Stimulated activated CD8-positive, alpha-beta memory T cell treated with anti-CD3 and anti-CD28 coated beads, Interleukin-15, amount 100 ng/mL, for 1 hour (primary cell): ENCODE measurements around the gene EXOSC7.

Experiments
- DNase-seq: peaks from one replicate; pipeline ENCODE4 v3.0.0-alpha.2; 2020; ENCODE audit warnings: low read depth

EXOSC7 gene

GRCh38 chr3:44993471-44994205 is 17.6 kb downstream of the EXOSC7 start:
- no peak for DNase-seq

DNA sequence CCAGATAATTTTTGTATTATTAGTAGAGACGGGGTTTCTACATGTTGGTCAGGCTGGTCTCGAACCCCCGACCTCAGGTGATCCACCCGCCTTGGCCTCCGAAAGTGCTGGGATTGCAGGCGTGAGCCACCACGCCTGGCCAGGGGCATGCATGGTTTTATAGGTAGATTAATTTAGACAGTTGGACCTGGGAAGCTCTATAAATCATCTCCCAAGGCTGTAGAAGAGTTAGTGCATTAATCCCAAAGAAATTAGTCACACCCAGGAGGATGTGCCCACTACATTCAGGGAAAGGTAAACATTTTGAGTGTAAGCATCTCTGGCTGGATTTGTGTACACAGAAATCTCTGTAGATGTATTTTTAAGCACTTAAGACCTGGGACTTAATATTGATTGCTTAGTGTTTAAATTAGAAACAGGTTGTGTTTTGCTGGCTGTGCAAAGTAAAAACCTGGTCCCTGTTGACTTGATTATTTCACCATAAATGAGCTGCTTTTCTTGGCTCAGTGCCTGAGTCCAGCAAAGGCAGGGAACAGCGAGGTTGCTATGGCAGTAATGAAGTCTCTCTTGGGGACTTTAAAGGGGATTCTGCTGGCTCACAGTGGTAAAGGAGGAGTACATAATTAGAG is 19.2 kb downstream of the EXOSC7 start:
- DNase-seq = no peak

- no peak for DNase-seq
These were observed 20.5 kb downstream of the EXOSC7 start for GRCh38 chr3:44996556-44996969.

GRCh38 chr3:44999782-45000181 is 23.7 kb downstream of the EXOSC7 start:
- DNase-seq = no peak

GRCh38 chr3:45000823-45001222 is 24.8 kb downstream of the EXOSC7 start:
- DNase-seq = no peak

- no peak for DNase-seq
These were observed 25.7 kb downstream of the EXOSC7 start for GRCh38 chr3:45001738-45002137.

GRCh38 chr3:45002139-45002660 is 26.2 kb downstream of the EXOSC7 start:
- no peak for DNase-seq

DNA sequence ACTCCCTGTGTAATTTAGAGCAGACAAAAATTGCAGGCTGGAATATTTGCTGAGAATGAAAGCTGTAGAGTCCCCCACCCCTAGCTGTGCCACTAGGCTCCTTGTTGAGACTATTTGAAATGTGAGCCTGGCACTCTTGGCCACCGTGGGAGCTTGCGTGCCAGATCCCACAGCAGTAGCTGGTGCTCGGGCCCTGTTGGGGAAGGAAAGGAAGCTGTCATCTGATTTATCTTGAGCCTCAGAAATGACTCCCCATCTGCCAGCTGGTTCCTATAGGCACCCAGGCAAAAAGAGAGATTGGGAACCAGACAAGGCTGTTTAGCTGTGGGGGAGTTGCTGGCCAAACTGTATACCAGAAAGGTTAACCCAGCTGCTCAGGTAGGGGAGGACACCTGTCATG is 26.7 kb downstream of the EXOSC7 start:
- no peak for DNase-seq

DNA sequence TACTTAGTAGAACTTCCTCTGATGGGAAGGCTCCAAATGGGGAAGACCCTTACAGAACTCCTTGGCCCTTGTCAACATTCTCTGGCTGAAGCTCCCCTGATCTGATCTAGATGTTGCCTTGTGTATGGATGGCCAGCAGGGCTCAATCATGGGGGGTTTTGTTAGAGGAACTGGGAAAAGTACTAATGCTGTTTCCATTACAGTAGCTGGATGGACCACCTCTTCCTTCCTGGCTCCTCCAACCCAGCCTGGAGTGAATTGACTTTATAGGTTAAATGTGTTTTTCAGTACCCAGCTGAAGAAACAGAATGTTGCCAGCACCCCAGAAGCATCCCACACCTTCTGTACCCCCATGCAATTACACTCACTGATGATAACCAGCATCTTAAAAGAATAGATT is 27.4 kb downstream of the EXOSC7 start:
- DNase-seq = no peak

- no peak for DNase-seq
These were observed 27.8 kb downstream of the EXOSC7 start for GRCh38 chr3:45003859-45004258.

DNA sequence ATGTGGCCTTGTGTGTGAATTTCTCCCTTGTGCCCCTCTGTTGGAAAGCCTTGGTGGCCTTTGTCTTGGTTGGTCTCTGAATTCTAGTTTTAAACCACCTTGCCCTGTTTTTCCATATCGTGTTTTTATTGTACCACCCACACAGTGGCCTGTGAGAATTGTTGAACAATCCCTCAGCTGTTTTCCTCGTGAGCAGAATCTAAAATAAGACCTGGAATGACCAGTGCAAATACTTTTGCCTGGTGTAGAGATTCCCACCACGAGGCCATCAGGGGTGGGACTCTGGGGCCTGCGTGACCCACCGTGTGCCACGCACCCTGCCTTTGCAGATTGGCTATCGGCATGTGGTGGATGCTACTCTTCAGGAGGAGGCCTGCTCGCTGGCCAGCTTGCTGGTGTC is 31.0 kb downstream of the EXOSC7 start:
- DNase-seq = no peak

- no peak for DNase-seq
These were observed 32.1 kb downstream of the EXOSC7 start for GRCh38 chr3:45008117-45008516.

DNA sequence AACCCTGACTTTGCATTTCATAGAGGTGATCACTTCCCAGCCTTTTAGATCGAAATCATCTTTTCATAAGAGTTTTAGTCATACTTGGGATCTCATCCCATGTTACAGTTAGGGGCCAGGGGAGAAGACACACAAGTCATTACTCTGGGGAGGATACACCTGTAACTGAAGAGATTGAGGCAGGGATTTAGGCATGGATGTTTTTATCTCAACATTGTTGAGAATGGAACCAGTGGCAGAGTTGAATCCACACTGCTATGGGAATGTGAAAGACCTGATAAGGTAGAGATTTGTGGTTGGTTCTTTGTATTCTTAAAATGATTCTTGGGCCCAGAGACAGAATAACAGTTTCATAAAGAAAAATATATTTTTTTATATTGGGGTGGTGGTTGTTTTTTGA is 33.8 kb downstream of the EXOSC7 start:
- DNase-seq = no peak

- no peak for DNase-seq
These were observed 34.8 kb downstream of the EXOSC7 start for GRCh38 chr3:45010811-45011333.

- no peak for DNase-seq
These were observed 35.9 kb downstream of the EXOSC7 start for GRCh38 chr3:45011756-45012508.

- no peak for DNase-seq
These were observed 36.5 kb downstream of the EXOSC7 start for GRCh38 chr3:45012577-45012976.

GRCh38 chr3:45016916-45017315 is 40.9 kb downstream of the EXOSC7 start:
- DNase-seq = no peak

- DNase-seq = no peak
These were observed 41.8 kb downstream of the EXOSC7 start for GRCh38 chr3:45017821-45018220.

GRCh38 chr3:45020534-45020933 is 44.5 kb downstream of the EXOSC7 start:
- DNase-seq = no peak

DNA sequence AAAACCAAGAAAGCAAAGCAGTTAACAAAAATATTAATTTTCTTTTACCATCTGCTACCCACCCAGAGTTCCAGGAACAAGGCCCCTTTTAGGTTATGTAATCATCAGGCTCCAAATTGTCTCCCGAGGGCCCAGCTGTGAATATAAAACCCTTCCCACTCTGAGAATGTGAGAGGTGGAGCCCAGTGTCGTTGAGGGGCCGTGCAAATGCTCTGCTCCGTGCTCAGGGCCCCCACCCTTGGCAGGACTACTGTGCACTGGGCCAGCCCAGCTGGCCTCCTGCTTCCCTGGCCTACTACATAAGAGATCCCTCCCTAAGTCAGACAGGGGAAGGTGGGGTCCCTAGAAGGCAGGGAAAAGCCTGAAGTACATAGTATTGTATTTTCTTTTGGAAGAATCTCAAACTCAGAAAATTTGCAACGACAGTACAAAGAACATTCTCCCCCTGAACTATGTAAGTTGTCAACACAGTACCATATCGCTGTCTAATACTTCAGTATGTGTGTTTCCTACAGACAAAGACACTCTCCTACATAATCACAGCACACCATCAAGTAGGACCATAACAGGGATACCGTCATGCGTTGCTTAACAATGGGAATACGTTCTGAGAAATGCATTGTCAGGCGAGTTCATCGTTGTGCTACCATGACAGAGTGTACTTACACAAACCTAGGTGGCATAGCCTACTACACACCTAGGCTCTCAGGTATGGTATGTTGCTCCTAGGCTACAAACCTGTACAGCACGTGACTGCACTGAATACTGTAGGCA is 45.7 kb downstream of the EXOSC7 start:
- DNase-seq = no peak

GRCh38 chr3:45023675-45024074 is 47.6 kb downstream of the EXOSC7 start:
- no peak for DNase-seq
